Measurements from ENCODE around the gene SLC38A9. TPM values are rescaled to one million over a fixed set of nuclear protein-coding genes. Genes with fewer than 3 reads are reported as not detected.

Gene SLC38A9
- total and polyA plus RNA-seq, 2 donors (not counting 1 experiment from before 2014, with no cell fraction given): 18.1 to 49.7 TPM

GRCh38 chr5:55593115-55593472, 119.0 kb downstream of the SLC38A9 start:
- no peaks in the 10 kb centered on the region for H3K36me3 ChIP-seq (ENCODE audit: control insufficient read depth, insufficient read depth, low read length)
- peaks cover 7% of the 10 kb centered on the region for H3K4me1 ChIP-seq (ENCODE audit: control insufficient read depth, extremely low read depth, insufficient read depth, low read length)
- H3K79me2 ChIP-seq (ENCODE audit: control insufficient read depth, insufficient read depth, low read length): no peaks in the 10 kb centered on the region
- no peak overlapping the region for H2AFZ ChIP-seq (ENCODE audit: low read length)
- no peak overlapping the region for H3K4me3 ChIP-seq (replicated peaks in 1 of 4; ENCODE audit: control extremely low read depth in 1 of 4, insufficient read depth in 1 of 4, low read depth in 3 of 4, low read length in 4 of 4)
- no peak for DNase-seq (ENCODE audit: low read depth in 2 of 2)
- H3K9ac ChIP-seq (ENCODE audit: insufficient read depth, low read length): no peak overlapping the region
- TF ChIP-seq EZH2 (IDR thresholded peaks at IDR 0.05; ENCODE audit: low read length, missing control alignments) (no peak), CTCF (conservative IDR thresholded peaks at IDR 0.05 in 1 of 2, IDR thresholded peaks at IDR 0.05 in 1 of 2; ENCODE audit: low read depth in 1 of 2, low read length in 2 of 2) (no peak)
- H4K20me1 ChIP-seq (ENCODE audit: control insufficient read depth, extremely low read depth, insufficient read depth, low read length): no peaks in the 10 kb centered on the region
- no peak overlapping the region for H3K27ac ChIP-seq (ENCODE audit: insufficient read depth, low read length)
- no peak overlapping the region for H3K4me2 ChIP-seq (ENCODE audit: extremely low read depth, insufficient read depth, low read length)
- H3K9me3 ChIP-seq (ENCODE audit: control insufficient read depth, insufficient read depth, low read depth, low read length): no peaks in the 10 kb centered on the region
- peaks cover 2% of the 10 kb centered on the region for H3K27me3 ChIP-seq (ENCODE audit: control insufficient read depth, insufficient read depth, low read length)

GRCh38 chr5:55592388-55593114, 119.6 kb downstream of the SLC38A9 start:
- H3K27me3 ChIP-seq (ENCODE audit: control insufficient read depth, insufficient read depth, low read length): peaks cover 2% of the 10 kb centered on the region
- H3K4me2 ChIP-seq (ENCODE audit: extremely low read depth, insufficient read depth, low read length): no peak overlapping the region
- no peak overlapping the region for H2AFZ ChIP-seq (ENCODE audit: low read length)
- no peaks in the 10 kb centered on the region for H3K79me2 ChIP-seq (ENCODE audit: control insufficient read depth, insufficient read depth, low read length)
- H3K4me1 ChIP-seq (ENCODE audit: control insufficient read depth, extremely low read depth, insufficient read depth, low read length): peaks cover 4% of the 10 kb centered on the region
- H3K9ac ChIP-seq (ENCODE audit: insufficient read depth, low read length): no peak overlapping the region
- no peak overlapping the region for H3K4me3 ChIP-seq (replicated peaks in 1 of 4; ENCODE audit: control extremely low read depth in 1 of 4, insufficient read depth in 1 of 4, low read depth in 3 of 4, low read length in 4 of 4)
- H4K20me1 ChIP-seq (ENCODE audit: control insufficient read depth, extremely low read depth, insufficient read depth, low read length): no peaks in the 10 kb centered on the region
- no peaks in the 10 kb centered on the region for H3K9me3 ChIP-seq (ENCODE audit: control insufficient read depth, insufficient read depth, low read depth, low read length)
- no peak overlapping the region for H3K27ac ChIP-seq (ENCODE audit: insufficient read depth, low read length)
- TF ChIP-seq EZH2 (IDR thresholded peaks at IDR 0.05; ENCODE audit: low read length, missing control alignments): no peak
- TF ChIP-seq CTCF (conservative IDR thresholded peaks at IDR 0.05 in 1 of 2, IDR thresholded peaks at IDR 0.05 in 1 of 2; ENCODE audit: low read depth in 1 of 2, low read length in 2 of 2): no peak
- no peak for DNase-seq (ENCODE audit: low read depth in 2 of 2)
- H3K36me3 ChIP-seq (ENCODE audit: control insufficient read depth, insufficient read depth, low read length): no peaks in the 10 kb centered on the region

GRCh38 chr5:55591686-55592085, 120.4 kb downstream of the SLC38A9 start:
- no peaks in the 10 kb centered on the region for H3K4me1 ChIP-seq (ENCODE audit: control insufficient read depth, extremely low read depth, insufficient read depth, low read length)
- no peak overlapping the region for H3K27ac ChIP-seq (ENCODE audit: insufficient read depth, low read length)
- H3K4me3 ChIP-seq (replicated peaks in 1 of 4; ENCODE audit: control extremely low read depth in 1 of 4, insufficient read depth in 1 of 4, low read depth in 3 of 4, low read length in 4 of 4): no peak overlapping the region
- no peak overlapping the region for H2AFZ ChIP-seq (ENCODE audit: low read length)
- TF ChIP-seq EZH2 (IDR thresholded peaks at IDR 0.05; ENCODE audit: low read length, missing control alignments): no peak
- TF ChIP-seq CTCF (conservative IDR thresholded peaks at IDR 0.05 in 1 of 2, IDR thresholded peaks at IDR 0.05 in 1 of 2; ENCODE audit: low read depth in 1 of 2, low read length in 2 of 2): no peak
- no peak for DNase-seq (ENCODE audit: low read depth in 2 of 2)
- H3K4me2 ChIP-seq (ENCODE audit: extremely low read depth, insufficient read depth, low read length): no peak overlapping the region
- no peaks in the 10 kb centered on the region for H3K9me3 ChIP-seq (ENCODE audit: control insufficient read depth, insufficient read depth, low read depth, low read length)
- no peak overlapping the region for H3K9ac ChIP-seq (ENCODE audit: insufficient read depth, low read length)
- no peaks in the 10 kb centered on the region for H3K79me2 ChIP-seq (ENCODE audit: control insufficient read depth, insufficient read depth, low read length)
- peaks cover 2% of the 10 kb centered on the region for H3K27me3 ChIP-seq (ENCODE audit: control insufficient read depth, insufficient read depth, low read length)
- H3K36me3 ChIP-seq (ENCODE audit: control insufficient read depth, insufficient read depth, low read length): no peaks in the 10 kb centered on the region
- H4K20me1 ChIP-seq (ENCODE audit: control insufficient read depth, extremely low read depth, insufficient read depth, low read length): no peaks in the 10 kb centered on the region
